Lung (tissue), 12 donors: ENCODE results near the gene STRN4. TPM values are rescaled to one million over a fixed set of nuclear protein-coding genes. Genes with fewer than 3 reads are reported as not detected.

ENCODE experiments used
- ATAC-seq: fragments of 200-7000 bp; cut with Tn5 transposase; one replicate; pipeline ENCODE4 v1.9.1; 2020; ENCODE audit warnings: moderate number of reproducible peaks; ENCODE audit not compliant: insufficient read depth, low FRiP score
- DNase-seq, 3 donors: peaks; one replicate each; pipeline ENCODE4 v3.0.0-alpha.2; 2013 to 2017
- H3K27ac ChIP-seq, 2 donors: one replicate each; pipeline ENCODE4 v1.5.1; 2013; ENCODE audit warnings: mild to moderate bottlenecking in 2 of 2, moderate library complexity in 2 of 2, control low read depth in 1 of 2, inconsistent platforms in 1 of 2, low read depth in 1 of 2, low read length in 1 of 2
- H3K27me3 ChIP-seq, 3 donors: one replicate each; pipeline ENCODE4 v1.5.1; 2013; ENCODE audit warnings: low read length in 2 of 3; ENCODE audit not compliant: control insufficient read depth in 3 of 3, insufficient read depth in 3 of 3
- H3K36me3 ChIP-seq, 4 donors: one replicate each; pipeline ENCODE4 v1.5.1; 2013; ENCODE audit warnings: low read length in 4 of 4, mild to moderate bottlenecking in 1 of 4, moderate library complexity in 1 of 4; ENCODE audit not compliant: control insufficient read depth in 4 of 4, insufficient read depth in 4 of 4
- H3K4me1 ChIP-seq, 5 donors: one replicate each; pipeline ENCODE4 v1.5.1; 2013; ENCODE audit warnings: low read length in 5 of 5, mild to moderate bottlenecking in 2 of 5, moderate library complexity in 1 of 5; ENCODE audit not compliant: control insufficient read depth in 5 of 5, insufficient read depth in 5 of 5
- H3K4me3 ChIP-seq: one replicate; pipeline ENCODE4 v1.5.1; 2013; ENCODE audit warnings: mild to moderate bottlenecking, control low read depth, moderate library complexity
- H3K9ac ChIP-seq, 2 donors: one replicate each; pipeline ENCODE4 v1.5.1; 2013; ENCODE audit warnings: low read length in 2 of 2, control low read depth in 1 of 2; ENCODE audit not compliant: insufficient read depth in 1 of 2
- H3K9me3 ChIP-seq, 4 donors: one replicate each; pipeline ENCODE4 v1.5.1; 2013; ENCODE audit warnings: low read length in 3 of 4, mild to moderate bottlenecking in 1 of 4, moderate library complexity in 1 of 4; ENCODE audit not compliant: control insufficient read depth in 4 of 4, insufficient read depth in 3 of 4
- WGBS, 2 donors: extraction: QIAGEN DNeasy Blood & Tissue Kit; methylation state at CpG; one replicate each; pipeline ENCODE4 v1.1.7; 2013; 5-methylcytosine and 5-hydroxymethylcytosine counted together
- polyA plus RNA-seq, 2 donors: library from polyadenylated mRNA; stranded (reverse); fragments of 200-250 nt; gene quantifications; one replicate each; pipeline ENCODE4 v1.2.1, GENCODE V29; 2013
- total RNA-seq, 2 donors: library from RNA; depleted of rRNA in 1 of 2; stranded (reverse); fragments of >200 nt in 1 of 2; gene quantifications; one replicate each; pipeline ENCODE4 v1.2.1, GENCODE V29; 2014 to 2021
- TF ChIP-seq, protein P1 (sequence below): IDR thresholded peaks from 2 replicates; pipeline ENCODE4 v1.5.1; 2012; ENCODE audit warnings: mild to moderate bottlenecking; ENCODE audit errors: control extremely low read depth, extremely low read depth
- donor health status: control.
- donor health status: control.
- donor health status: Bipolar disorder and iron deficiency.
- donor health status: healthy.
- donor health status: DM: yes; HTN: yes; CAD: no.

The STRN4 gene
- total and polyA plus RNA-seq, 4 donors, result 71.6 to 86.8 (median 79.2) TPM

DNA sequence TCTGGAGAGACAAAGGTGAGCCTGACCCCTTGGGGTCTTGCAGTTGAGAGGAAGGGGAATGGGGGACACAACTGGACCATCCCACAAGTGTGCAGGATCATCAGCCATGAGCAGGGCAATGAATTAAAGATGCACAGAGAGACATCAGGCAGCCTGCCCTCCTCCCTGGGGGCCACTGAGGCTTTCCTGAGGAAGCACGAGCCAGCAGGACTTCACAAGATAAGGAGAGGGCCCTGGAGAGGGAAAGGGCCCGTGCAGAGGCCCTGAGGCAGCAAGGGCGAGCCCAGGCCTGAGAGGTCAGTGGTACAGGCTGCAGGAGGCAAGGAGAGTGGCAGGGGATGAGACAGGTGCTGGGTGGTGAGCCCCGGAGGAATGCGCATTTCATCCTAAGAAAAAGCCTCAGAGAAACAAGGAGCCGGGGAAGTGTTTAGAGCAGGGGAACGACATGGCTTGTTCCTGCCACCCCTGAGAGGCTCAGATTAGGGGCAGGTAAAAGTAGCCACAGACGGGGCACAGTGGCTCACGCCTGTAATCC is 20.3 kb downstream of the STRN4 start:
- H3K9me3 ChIP-seq, result no peaks in the 10 kb centered on the region
- H3K9ac ChIP-seq, result no peak overlapping the region
- WGBS, 2 donors, result 87 to 90% methylated on average over 9 of the region's 9 CpGs
- ATAC-seq (no peak), DNase-seq (no peak)
- no peak overlapping the region for H3K27ac ChIP-seq
- no peak overlapping the region for H3K4me3 ChIP-seq
- H3K36me3 ChIP-seq, result peaks cover 11 to 87% (median 59%) of the 10 kb centered on the region in 4 donors
- TF ChIP-seq, protein P1, sequence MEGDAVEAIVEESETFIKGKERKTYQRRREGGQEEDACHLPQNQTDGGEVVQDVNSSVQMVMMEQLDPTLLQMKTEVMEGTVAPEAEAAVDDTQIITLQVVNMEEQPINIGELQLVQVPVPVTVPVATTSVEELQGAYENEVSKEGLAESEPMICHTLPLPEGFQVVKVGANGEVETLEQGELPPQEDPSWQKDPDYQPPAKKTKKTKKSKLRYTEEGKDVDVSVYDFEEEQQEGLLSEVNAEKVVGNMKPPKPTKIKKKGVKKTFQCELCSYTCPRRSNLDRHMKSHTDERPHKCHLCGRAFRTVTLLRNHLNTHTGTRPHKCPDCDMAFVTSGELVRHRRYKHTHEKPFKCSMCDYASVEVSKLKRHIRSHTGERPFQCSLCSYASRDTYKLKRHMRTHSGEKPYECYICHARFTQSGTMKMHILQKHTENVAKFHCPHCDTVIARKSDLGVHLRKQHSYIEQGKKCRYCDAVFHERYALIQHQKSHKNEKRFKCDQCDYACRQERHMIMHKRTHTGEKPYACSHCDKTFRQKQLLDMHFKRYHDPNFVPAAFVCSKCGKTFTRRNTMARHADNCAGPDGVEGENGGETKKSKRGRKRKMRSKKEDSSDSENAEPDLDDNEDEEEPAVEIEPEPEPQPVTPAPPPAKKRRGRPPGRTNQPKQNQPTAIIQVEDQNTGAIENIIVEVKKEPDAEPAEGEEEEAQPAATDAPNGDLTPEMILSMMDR, result no peak
- H3K4me1 ChIP-seq, result peaks cover 0 to 6% (median 0%) of the 10 kb centered on the region in 5 donors
- no peaks in the 10 kb centered on the region for H3K27me3 ChIP-seq

- Histone ChIP-seq H3K4me1 (peaks cover 0 to 6% (median 0%) of the 10 kb centered on the region in 5 donors), H3K27ac (no peak overlapping the region), H3K9me3 (no peaks in the 10 kb centered on the region), H3K9ac (no peak overlapping the region), H3K4me3 (no peak overlapping the region), H3K27me3 (no peaks in the 10 kb centered on the region), H3K36me3 (peaks cover 11 to 86% (median 57%) of the 10 kb centered on the region in 4 donors)
- WGBS, 2 donors, result 94 to 96% methylated on average over 26 of the region's 26 CpGs
- DNase-seq (no peak), ATAC-seq (no peak)
- TF ChIP-seq, protein P1, result no peak
These were observed 21.0 kb downstream of the STRN4 start for GRCh38 chr19:46725036-46725820.

DNA sequence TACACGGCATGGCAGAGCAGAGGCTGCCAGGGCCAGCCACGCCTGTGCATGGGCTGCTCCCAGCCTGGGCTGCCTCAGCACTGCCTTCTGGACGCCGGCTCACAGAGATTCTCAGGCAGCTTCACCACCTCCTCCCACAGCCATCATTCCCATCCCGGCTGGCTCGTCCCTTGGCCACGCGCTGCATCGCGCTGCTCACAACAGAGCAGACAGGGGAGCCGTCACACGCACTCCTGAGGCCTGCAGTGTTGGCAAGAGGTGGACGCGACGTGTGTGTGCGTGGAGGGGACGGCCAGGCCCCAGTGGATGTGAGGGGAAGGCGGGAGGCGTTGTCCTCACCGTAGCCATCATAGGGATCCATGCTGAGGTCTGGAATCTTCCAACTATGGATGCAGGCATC is 21.8 kb downstream of the STRN4 start:
- no peak overlapping the region for H3K9ac ChIP-seq
- WGBS, 2 donors, result 88 to 93% methylated on average over 20 of the region's 20 CpGs
- TF ChIP-seq, protein P1, result no peak
- H3K27me3 ChIP-seq, result no peaks in the 10 kb centered on the region
- DNase-seq (no peak), ATAC-seq (no peak)
- H3K4me3 ChIP-seq, result no peak overlapping the region
- H3K4me1 ChIP-seq, result peaks cover 0 to 6% (median 0%) of the 10 kb centered on the region in 5 donors
- H3K9me3 ChIP-seq, result no peaks in the 10 kb centered on the region
- peaks cover 7 to 85% (median 53%) of the 10 kb centered on the region in 4 donors for H3K36me3 ChIP-seq
- H3K27ac ChIP-seq, result no peak overlapping the region
